ENCODE results near the gene DOCK1. TPM values are rescaled to one million over a fixed set of nuclear protein-coding genes. Genes with fewer than 3 reads are reported as not detected.
A peak's percentile ranks its signal among the peaks of the same experiment; 100 is the strongest.

DOCK1 gene
- polyA plus RNA-seq, 1 experiment = 37.9 TPM

GRCh38 chr10:127402596-127403409 is 497.6 kb downstream of the DOCK1 start:
- Histone ChIP-seq H3K27ac (ENCODE audit: low read depth, low read length) (no peak overlapping the region), H3K27me3 (ENCODE audit: control insufficient read depth, insufficient read depth, low read length) (no peaks in the 10 kb centered on the region), H3K4me3 (ENCODE audit: low read depth, low read length) (no peak overlapping the region), H3K9me3 (ENCODE audit: control insufficient read depth, insufficient read depth, low read length) (peaks cover 6% of the 10 kb centered on the region)
- DNase-seq (ENCODE audit: low read depth, low spot score) = no peak
- CTCF ChIA-PET = no interaction called here
- no peak for TF ChIP-seq CTCF (IDR thresholded peaks at IDR 0.05; ENCODE audit: low read depth, low read length)
- POLR2A ChIA-PET = interaction anchor here (0.6 to 0.7 kb wide), 2 partner anchors 33 to 1388 kb away, joined by 4 to 9 read pairs; no protein-coding TSS in a partner anchor

GRCh38 chr10:127405221-127405620 is 500.0 kb downstream of the DOCK1 start:
- peak; percentile 41 for DNase-seq (ENCODE audit: low read depth, low spot score)
- peaks cover 6% of the 10 kb centered on the region for H3K9me3 ChIP-seq (ENCODE audit: control insufficient read depth, insufficient read depth, low read length)
- POLR2A ChIA-PET = interaction anchor here (0.7 kb wide), 1 partner anchor 10 kb away, joined by 5 read pairs; no protein-coding TSS in a partner anchor
- H3K27me3 ChIP-seq (ENCODE audit: control insufficient read depth, insufficient read depth, low read length) = no peaks in the 10 kb centered on the region
- H3K27ac ChIP-seq (ENCODE audit: low read depth, low read length) = peak overlapping the region; percentile 39
- TF ChIP-seq CTCF (IDR thresholded peaks at IDR 0.05; ENCODE audit: low read depth, low read length) = no peak
- H3K4me3 ChIP-seq (ENCODE audit: low read depth, low read length) = no peak overlapping the region
- CTCF ChIA-PET = interaction anchor here (0.7 kb wide), 1 partner anchor 108 kb away, joined by 4 read pairs; no protein-coding TSS in a partner anchor

GRCh38 chr10:127406018-127406550 is 500.9 kb downstream of the DOCK1 start:
- Histone ChIP-seq H3K27me3 (ENCODE audit: control insufficient read depth, insufficient read depth, low read length) (no peaks in the 10 kb centered on the region), H3K27ac (ENCODE audit: low read depth, low read length) (no peak overlapping the region), H3K4me3 (ENCODE audit: low read depth, low read length) (no peak overlapping the region), H3K9me3 (ENCODE audit: control insufficient read depth, insufficient read depth, low read length) (peaks cover 6% of the 10 kb centered on the region)
- no peak for TF ChIP-seq CTCF (IDR thresholded peaks at IDR 0.05; ENCODE audit: low read depth, low read length)
- ChIA-PET CTCF (no interaction called here), POLR2A (no interaction called here)
- no peak for DNase-seq (ENCODE audit: low read depth, low spot score)

- Histone ChIP-seq H3K27ac (ENCODE audit: low read depth, low read length) (no peak overlapping the region), H3K27me3 (ENCODE audit: control insufficient read depth, insufficient read depth, low read length) (no peaks in the 10 kb centered on the region), H3K4me3 (ENCODE audit: low read depth, low read length) (no peak overlapping the region), H3K9me3 (ENCODE audit: control insufficient read depth, insufficient read depth, low read length) (no peaks in the 10 kb centered on the region)
- POLR2A ChIA-PET = no interaction called here
- TF ChIP-seq CTCF (IDR thresholded peaks at IDR 0.05; ENCODE audit: low read depth, low read length) = no peak
- CTCF ChIA-PET = no interaction called here
- DNase-seq (ENCODE audit: low read depth, low spot score) = no peak
Observed at GRCh38 chr10:127407551-127407950, 502.3 kb downstream of the DOCK1 start.

GRCh38 chr10:127408112-127408710 is 503.0 kb downstream of the DOCK1 start:
- Histone ChIP-seq H3K27me3 (ENCODE audit: control insufficient read depth, insufficient read depth, low read length) (no peaks in the 10 kb centered on the region), H3K27ac (ENCODE audit: low read depth, low read length) (no peak overlapping the region), H3K4me3 (ENCODE audit: low read depth, low read length) (no peak overlapping the region), H3K9me3 (ENCODE audit: control insufficient read depth, insufficient read depth, low read length) (no peaks in the 10 kb centered on the region)
- ChIA-PET POLR2A (no interaction called here), CTCF (no interaction called here)
- no peak for DNase-seq (ENCODE audit: low read depth, low spot score)
- TF ChIP-seq CTCF (IDR thresholded peaks at IDR 0.05; ENCODE audit: low read depth, low read length) = no peak

Measured in AG04450 (cell line).